ENCODE data around the gene DEAF1.

GRCh38 chr11:699753-700152 is 4.7 kb upstream of the DEAF1 start:
- TF ChIP-seq CTCF (IDR thresholded peaks at IDR 0.05) (no peak), POLR2A (IDR thresholded peaks at IDR 0.05) (no peak)

Data from body of pancreas (tissue), 4 donors.